Daoy (cell line): ENCODE measurements around the gene KAZN. TPM values are rescaled to one million over a fixed set of nuclear protein-coding genes. Genes with fewer than 3 reads are reported as not detected.

Experiments
- DNase-seq: peaks from one replicate; pipeline ENCODE4 v3.0.0-alpha.2; 2015; ENCODE audit warnings: low read depth
- total RNA-seq: library from RNA; depleted of rRNA; stranded (reverse); fragments of >200 nt; shearing (Covaris generic); gene quantifications from 2 replicates; pipeline ENCODE4 v1.2.3, GENCODE V29; 2014

KAZN gene
- total RNA-seq, 1 experiment from 2014 or later: 6.3 TPM

DNA sequence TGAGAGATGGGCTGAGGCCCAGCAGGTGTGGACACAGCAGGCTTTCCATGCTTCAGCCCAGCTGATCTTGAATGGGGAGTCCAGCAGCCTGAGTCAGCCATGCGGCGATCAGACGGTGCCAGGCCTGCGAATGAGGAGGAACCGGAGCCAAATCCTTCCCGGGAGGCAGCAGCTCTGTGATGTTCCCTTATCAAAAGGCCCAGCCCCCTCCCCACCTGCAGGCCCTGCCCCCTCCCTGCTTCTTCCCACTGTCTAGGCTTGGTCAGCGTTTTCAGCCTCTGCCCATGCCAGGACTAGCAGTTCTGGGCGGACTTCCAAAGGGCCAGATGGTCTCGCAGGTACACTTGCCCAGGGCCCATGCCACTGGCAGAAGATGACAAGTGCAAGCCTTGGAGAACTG lies 253.8 kb downstream of the KAZN start:
- no peak for DNase-seq

- no peak for DNase-seq
Measured at GRCh38 chr1:14853518-14853917, 255.0 kb downstream of the KAZN start.

- DNase-seq: no peak
Measured at GRCh38 chr1:14855268-14855667, 256.8 kb downstream of the KAZN start.

DNA sequence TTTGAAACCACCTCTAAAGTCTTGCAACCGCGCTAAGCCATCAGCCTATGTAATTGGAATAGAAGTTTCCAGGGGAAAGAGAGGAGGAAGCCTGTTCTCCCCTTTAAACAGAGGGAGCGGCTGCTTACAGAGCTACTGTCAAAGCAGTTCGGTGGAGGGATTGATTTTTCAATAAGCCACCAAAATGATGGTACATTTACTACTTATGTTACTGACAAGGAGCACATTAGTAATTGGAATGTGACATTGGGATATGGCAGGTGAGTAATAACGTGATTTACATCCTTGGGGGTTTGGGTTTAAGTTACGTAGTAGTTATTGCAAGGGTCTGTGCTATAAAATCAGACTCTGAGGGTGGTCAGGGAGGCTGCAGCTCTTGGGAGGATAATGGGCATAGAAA lies 257.3 kb downstream of the KAZN start:
- DNase-seq: no peak

- no peak for DNase-seq
Measured at GRCh38 chr1:14857436-14858195, 259.1 kb downstream of the KAZN start.

- no peak for DNase-seq
Measured at GRCh38 chr1:14862114-14862771, 263.8 kb downstream of the KAZN start.

DNA sequence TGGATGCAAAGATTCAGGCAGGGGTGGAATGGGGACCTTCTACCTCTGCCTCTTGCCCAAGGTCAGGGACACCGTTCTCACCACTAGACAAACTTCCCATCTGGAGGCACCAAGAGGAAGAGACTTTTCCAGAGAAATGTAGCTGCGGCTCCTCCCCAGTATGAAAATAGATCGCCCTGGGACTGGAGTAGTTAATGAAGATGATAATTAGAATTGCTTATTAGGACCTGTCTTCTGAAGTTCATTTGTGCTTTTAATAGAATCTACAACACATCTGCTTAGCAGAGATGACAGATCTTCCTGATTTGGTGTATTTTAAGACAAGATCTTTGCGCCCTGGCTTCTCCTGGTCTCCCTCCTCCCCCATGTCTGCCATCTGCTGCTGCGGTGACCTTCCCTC lies 266.6 kb downstream of the KAZN start:
- DNase-seq: no peak

GRCh38 chr1:14866911-14867612 lies 268.6 kb downstream of the KAZN start:
- no peak for DNase-seq

DNA sequence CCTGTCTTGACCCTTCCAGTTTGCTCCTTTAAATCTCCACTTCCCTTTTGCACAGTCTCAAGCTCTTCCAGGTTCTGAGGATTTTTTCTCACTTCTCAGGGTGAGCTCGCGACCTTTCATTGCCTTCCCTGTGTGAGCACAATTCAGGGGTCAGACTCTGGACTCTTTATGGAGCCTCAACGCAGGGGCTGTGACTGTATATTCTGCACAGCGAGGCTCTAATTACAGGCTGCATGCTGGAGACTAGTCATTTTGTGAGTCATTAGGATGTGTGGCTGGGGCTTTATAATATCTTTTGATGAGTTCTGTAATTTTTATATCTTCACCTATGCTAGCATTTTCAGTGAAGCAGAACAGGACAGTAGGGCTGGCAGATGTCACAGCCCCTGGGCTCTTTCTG lies 270.7 kb downstream of the KAZN start:
- DNase-seq: peak; percentile 45

- DNase-seq: no peak
Measured at GRCh38 chr1:14871218-14871970, 272.9 kb downstream of the KAZN start.

- no peak for DNase-seq
Measured at GRCh38 chr1:14872762-14873161, 274.3 kb downstream of the KAZN start.

DNA sequence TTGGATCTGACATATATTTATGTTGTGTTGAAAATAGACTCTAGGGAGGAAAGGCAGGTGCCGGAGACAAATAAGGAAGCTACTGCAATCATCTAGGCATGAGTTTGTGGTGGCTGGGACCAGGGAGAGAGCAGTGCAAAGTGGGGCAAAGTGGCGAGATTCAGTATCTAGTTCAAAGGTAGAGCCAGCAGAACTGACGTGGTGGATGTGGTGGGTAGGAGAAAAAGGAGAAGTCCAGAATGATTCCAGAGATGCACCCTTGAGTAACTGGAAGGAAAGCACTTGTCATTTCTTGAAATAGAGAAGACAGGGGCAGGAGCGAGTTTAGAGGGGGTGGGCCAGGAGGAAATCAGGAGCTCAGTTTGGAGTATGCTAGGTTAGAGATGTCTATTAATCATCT lies 275.2 kb downstream of the KAZN start:
- DNase-seq: no peak

GRCh38 chr1:14875524-14876509 lies 277.3 kb downstream of the KAZN start:
- DNase-seq: no peak

DNA sequence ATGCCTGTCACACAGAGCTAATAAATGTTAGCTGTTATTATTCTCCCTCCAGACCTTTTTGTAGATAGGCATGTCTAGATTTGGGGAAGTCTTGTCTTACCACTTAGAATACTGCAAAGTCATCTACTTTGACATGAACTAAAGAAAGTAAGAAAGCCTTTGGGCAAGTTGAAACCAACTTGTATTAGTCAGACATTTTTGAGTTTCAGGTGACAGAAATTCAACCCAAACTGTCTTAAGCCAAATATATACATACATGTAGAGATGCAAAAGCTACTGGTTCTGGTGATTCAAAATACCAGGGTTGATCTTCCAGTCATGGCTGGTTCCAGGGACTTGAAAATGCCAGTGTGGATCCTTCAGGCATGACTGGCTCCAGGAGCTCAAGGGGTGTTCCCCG lies 278.3 kb downstream of the KAZN start:
- no peak for DNase-seq

DNA sequence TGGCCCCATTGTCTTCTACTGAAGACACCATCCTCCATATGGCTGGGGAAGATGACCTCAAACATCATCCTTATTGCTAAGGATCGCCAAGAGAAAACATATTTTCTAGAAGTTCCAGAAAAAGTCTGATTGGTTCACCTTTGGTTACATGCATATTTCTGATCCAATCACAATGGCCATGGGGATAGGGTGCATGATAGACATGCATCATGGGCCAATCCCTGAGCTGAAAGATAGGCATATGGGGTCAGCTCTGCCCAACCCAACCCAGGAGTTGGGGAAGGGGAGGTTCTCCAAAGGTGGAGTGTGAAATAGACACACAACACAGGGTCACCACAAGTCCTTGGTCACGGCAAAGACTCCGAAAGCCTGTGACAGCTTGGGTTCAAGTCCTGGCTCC lies 278.7 kb downstream of the KAZN start:
- no peak for DNase-seq

- DNase-seq: no peak
Measured at GRCh38 chr1:14878124-14878523, 279.6 kb downstream of the KAZN start.

DNA sequence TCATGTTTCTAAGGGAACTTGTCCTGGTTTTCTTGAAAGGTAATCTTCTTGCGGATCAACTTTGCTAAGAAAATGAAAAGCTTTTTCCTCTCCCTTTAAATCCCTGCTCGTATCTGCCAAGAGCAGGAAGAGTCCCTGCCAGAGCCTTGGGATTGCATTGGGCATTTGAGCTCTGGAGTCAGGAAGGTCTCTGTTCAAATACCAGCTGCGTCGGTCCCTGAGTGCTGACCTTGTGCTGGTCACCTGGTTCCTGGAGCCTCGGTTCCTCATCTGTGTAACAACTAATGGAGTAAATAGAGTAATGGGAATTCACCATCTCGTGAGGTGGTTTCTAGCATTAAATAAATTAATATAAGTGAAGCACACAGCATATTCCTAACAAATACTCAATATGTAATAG lies 280.5 kb downstream of the KAZN start:
- DNase-seq: no peak

DNA sequence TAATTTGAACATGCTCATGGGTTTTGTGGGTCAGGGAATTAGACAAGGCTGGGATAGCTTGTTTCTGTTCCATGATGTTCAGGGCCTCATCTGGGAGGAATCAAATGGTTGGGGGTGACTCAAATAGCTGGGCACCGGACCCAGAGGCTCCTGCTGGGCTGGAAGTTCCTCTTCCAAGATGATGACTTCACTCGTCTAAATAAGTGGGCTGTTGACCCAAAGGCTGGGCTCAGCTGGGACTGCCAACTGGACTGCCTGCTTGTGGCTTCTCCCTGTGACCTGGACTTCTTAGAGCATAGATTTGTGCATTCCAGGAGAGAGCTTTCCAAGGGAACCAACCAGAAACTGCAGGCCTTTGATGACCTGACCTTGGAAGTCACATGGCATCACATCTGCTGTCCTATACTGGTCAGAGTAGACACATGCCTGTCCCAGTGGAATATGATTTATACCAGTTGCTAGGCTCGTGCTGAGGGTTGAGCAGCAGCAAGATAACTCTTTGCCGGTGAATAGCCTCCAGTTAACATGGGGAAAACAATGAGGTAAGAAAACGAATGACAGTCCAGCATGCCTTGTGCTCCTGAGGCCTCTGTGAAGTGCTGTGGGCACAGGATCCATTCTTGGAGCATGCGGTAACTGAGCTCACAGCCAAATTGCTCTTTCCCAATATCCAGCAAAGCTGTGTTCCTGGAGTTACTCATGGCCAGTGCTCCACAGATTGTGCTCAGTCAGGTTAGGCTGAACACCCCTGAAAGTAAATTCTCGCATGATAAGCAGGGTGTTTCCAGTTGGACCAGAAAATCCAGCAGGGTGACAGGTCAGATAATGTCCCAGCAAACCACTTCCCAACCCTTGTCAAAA lies 282.2 kb downstream of the KAZN start:
- DNase-seq: peak; percentile 68

GRCh38 chr1:14881775-14882672 lies 283.5 kb downstream of the KAZN start:
- peak; percentile 20 for DNase-seq
